ENCODE measurements around the gene CHRNA5. TPM values are rescaled to one million over a fixed set of nuclear protein-coding genes. Genes with fewer than 3 reads are reported as not detected.

The CHRNA5 gene
- total RNA-seq, 1 donor from 2014 or later = not detected

- Histone ChIP-seq H3K9me3 (peaks cover 0 to 5% of the 10 kb centered on the region in 2 donors), H3K4me1 (no peaks in the 10 kb centered on the region), H3K27me3 (no peaks in the 10 kb centered on the region), H3K4me3 (no peak overlapping the region), H3K27ac (no peak overlapping the region), H3K36me3 (no peaks in the 10 kb centered on the region)
- intact Hi-C loops (cut with DNase I) = no loop called here
- DNase-seq (ENCODE audit: low spot score in 2 of 2) = no peak
- no peak for TF ChIP-seq CTCF (IDR thresholded peaks at IDR 0.05)
Observed at GRCh38 chr15:78633348-78633747, 68.0 kb downstream of the CHRNA5 start.

- peak in 1 of 2 donors; percentile 31 for DNase-seq (ENCODE audit: low spot score in 2 of 2)
- intact Hi-C loops (cut with DNase I) = no loop called here
- H3K4me1 ChIP-seq = no peaks in the 10 kb centered on the region
- no peaks in the 10 kb centered on the region for H3K36me3 ChIP-seq
- H3K9me3 ChIP-seq = peaks cover 0 to 5% of the 10 kb centered on the region in 2 donors
- no peaks in the 10 kb centered on the region for H3K27me3 ChIP-seq
- TF ChIP-seq CTCF (IDR thresholded peaks at IDR 0.05) = no peak
- H3K4me3 ChIP-seq = no peak overlapping the region
- no peak overlapping the region for H3K27ac ChIP-seq
Observed at GRCh38 chr15:78634210-78635145, 69.2 kb downstream of the CHRNA5 start.

- DNase-seq (ENCODE audit: low spot score in 2 of 2) = no peak
- intact Hi-C loops (cut with DNase I) = no loop called here
Observed at GRCh38 chr15:78635346-78635745, 70.0 kb downstream of the CHRNA5 start.

GRCh38 chr15:78636378-78636859 is 71.1 kb downstream of the CHRNA5 start:
- H3K4me3 ChIP-seq = no peak overlapping the region
- intact Hi-C loops (cut with DNase I) = no loop called here
- H3K36me3 ChIP-seq = no peaks in the 10 kb centered on the region
- no peak for TF ChIP-seq CTCF (IDR thresholded peaks at IDR 0.05)
- no peak overlapping the region for H3K27ac ChIP-seq
- H3K27me3 ChIP-seq = peaks cover 2% of the 10 kb centered on the region
- no peak for DNase-seq (ENCODE audit: low spot score in 2 of 2)
- H3K4me1 ChIP-seq = peaks cover 8% of the 10 kb centered on the region in 2 donors
- H3K9me3 ChIP-seq = peaks cover 0 to 5% of the 10 kb centered on the region in 2 donors

More at GRCh38 chr15:78635346-78635745, 70.0 kb downstream of the CHRNA5 start:
- H3K4me3 ChIP-seq = no peak overlapping the region
- H3K27me3 ChIP-seq = no peaks in the 10 kb centered on the region
- no peak for TF ChIP-seq CTCF (IDR thresholded peaks at IDR 0.05)
- no peaks in the 10 kb centered on the region for H3K36me3 ChIP-seq
- H3K9me3 ChIP-seq = peaks cover 0 to 5% of the 10 kb centered on the region in 2 donors
- H3K27ac ChIP-seq = no peak overlapping the region
- no peaks in the 10 kb centered on the region for H3K4me1 ChIP-seq

GRCh38 chr15:78637776-78638435 is 72.6 kb downstream of the CHRNA5 start:
- TF ChIP-seq CTCF (IDR thresholded peaks at IDR 0.05) = no peak
- DNase-seq (ENCODE audit: low spot score in 2 of 2) = no peak
- H3K4me1 ChIP-seq = peaks cover 8% of the 10 kb centered on the region in 2 donors

More at GRCh38 chr15:78637776-78638435, 72.6 kb downstream of the CHRNA5 start:
- no peak overlapping the region for H3K4me3 ChIP-seq
- peaks cover 2% of the 10 kb centered on the region for H3K27me3 ChIP-seq
- no peak overlapping the region for H3K27ac ChIP-seq
- H3K36me3 ChIP-seq = no peaks in the 10 kb centered on the region
- H3K9me3 ChIP-seq = peaks cover 0 to 5% of the 10 kb centered on the region in 2 donors
- intact Hi-C loops (cut with DNase I) = no loop called here

All from ascending aorta (tissue), 2 donors.